IMR-90 (cell line): ENCODE results near the gene SLC1A5. TPM values are rescaled to one million over a fixed set of nuclear protein-coding genes. Genes with fewer than 3 reads are reported as not detected.

Experiments used
- ATAC-seq: fragments of 200-7000 bp; cut with Tn5 transposase; 2 replicates; pipeline ENCODE4 v1.9.1; 2020; ENCODE audit warnings: low read depth, mild to moderate bottlenecking, moderate library complexity
- BruUV-seq: library from RNA; stranded (reverse); fragments of 400-500 nt; replicated peaks from 2 replicates; lab custom pipeline; 2021; lab: Mats Ljungman, UMichigan
- CTCF ChIA-PET: fragments of 300-600 bp; formaldehyde crosslinking; extraction: SDS; loops from one replicate; lab custom pipeline; 2021; ENCODE audit warnings: antibody characterized with exemption; lab: Yijun Ruan, JAX
- POLR2A ChIA-PET: fragments of 300-600 bp; sonication (Branson Sonifier 250); formaldehyde crosslinking; loops from one replicate; lab custom pipeline; 2022; ENCODE audit warnings: antibody characterized with exemption; ENCODE audit not compliant: unreplicated experiment; lab: Charles Lee
- DNase-seq: peaks from one replicate; pipeline ENCODE4 v3.0.0; 2013
- H2AFZ ChIP-seq: replicated peaks from 2 replicates; pipeline ENCODE3; 2013; ENCODE audit warnings: low read length, mild to moderate bottlenecking; ENCODE audit not compliant: poor library complexity
- H2AK5ac ChIP-seq: 2 replicates; pipeline ENCODE4 v1.6.1; 2013; ENCODE audit warnings: low read depth, low read length, inconsistent platforms
- H2AK9ac ChIP-seq: replicated peaks from 2 replicates; pipeline ENCODE3; 2013; ENCODE audit warnings: mild to moderate bottlenecking, low read depth, low read length, moderate library complexity; ENCODE audit not compliant: poor library complexity
- H2BK120ac ChIP-seq: 2 replicates; pipeline ENCODE4 v1.6.1; 2013; ENCODE audit warnings: low read depth, low read length, inconsistent platforms
- H2BK15ac ChIP-seq: 3 replicates; pipeline ENCODE4 v1.6.1; 2013; ENCODE audit warnings: low read depth, low read length, inconsistent platforms
- H2BK20ac ChIP-seq: 2 replicates; pipeline ENCODE4 v1.6.1; 2013; ENCODE audit warnings: low read depth, mild to moderate bottlenecking, inconsistent platforms, low read length, moderate library complexity
- H2BK5ac ChIP-seq: 2 replicates; pipeline ENCODE4 v1.6.1; 2013; ENCODE audit warnings: mild to moderate bottlenecking, low read depth, low read length, inconsistent platforms; ENCODE audit not compliant: poor library complexity, severe bottlenecking
- H3K14ac ChIP-seq: replicated peaks from 2 replicates; pipeline ENCODE4 v1.6.1; 2013; ENCODE audit warnings: low read depth, low read length, inconsistent platforms
- H3K18ac ChIP-seq: 2 replicates; pipeline ENCODE4 v1.6.1; 2013; ENCODE audit warnings: low read depth, low read length, control low read depth
- H3K23ac ChIP-seq: 2 replicates; pipeline ENCODE4 v1.6.1; 2013; ENCODE audit warnings: low read depth, low read length, inconsistent platforms
- H3K27ac ChIP-seq: 2 replicates; pipeline ENCODE4 v1.5.1; 2013; ENCODE audit warnings: mild to moderate bottlenecking, control low read depth, low read length; ENCODE audit not compliant: insufficient read depth
- H3K27me3 ChIP-seq: 2 replicates; pipeline ENCODE4 v1.6.1; 2013; ENCODE audit warnings: low read length; ENCODE audit not compliant: control insufficient read depth, insufficient read depth
- H3K36me3 ChIP-seq: 2 replicates; pipeline ENCODE4 v1.6.1; 2013; ENCODE audit warnings: low read length, mixed read lengths; ENCODE audit not compliant: control insufficient read depth, insufficient read depth
- H3K4ac ChIP-seq: 2 replicates; pipeline ENCODE4 v1.6.1; 2013; ENCODE audit warnings: low read depth, low read length, inconsistent platforms
- H3K4me1 ChIP-seq: 2 replicates; pipeline ENCODE4 v1.6.1; 2013; ENCODE audit warnings: low read length, mixed read lengths; ENCODE audit not compliant: control insufficient read depth, insufficient read depth
- H3K4me2 ChIP-seq: 2 replicates; pipeline ENCODE4 v1.6.1; 2013; ENCODE audit warnings: low read depth, mild to moderate bottlenecking, control low read depth, low read length, moderate library complexity
- H3K4me3 ChIP-seq: 2 replicates; pipeline ENCODE4 v1.5.1; 2013; ENCODE audit warnings: low read depth, mild to moderate bottlenecking, control low read depth, low read length, moderate library complexity; ENCODE audit not compliant: insufficient read depth
- H3K56ac ChIP-seq: 2 replicates; pipeline ENCODE4 v1.6.1; 2013; ENCODE audit warnings: low read length, inconsistent platforms; ENCODE audit not compliant: insufficient read depth; ENCODE audit errors: extremely low read depth
- H3K79me1 ChIP-seq, 2 experiments: 2 replicates each; pipeline ENCODE4 v1.6.1; 2013; ENCODE audit warnings: low read length in 2 of 2, inconsistent platforms in 1 of 2, low read depth in 1 of 2
- H3K9ac ChIP-seq: 2 replicates; pipeline ENCODE4 v1.6.1; 2013; ENCODE audit warnings: low read depth, low read length, control low read depth
- H3K9me1 ChIP-seq: 2 replicates; pipeline ENCODE4 v1.6.1; 2013; ENCODE audit warnings: low read length, inconsistent platforms; ENCODE audit not compliant: insufficient read depth
- H3K9me3 ChIP-seq: 2 replicates; pipeline ENCODE4 v1.6.1; 2013; ENCODE audit warnings: low read length; ENCODE audit not compliant: control insufficient read depth, insufficient read depth
- H4K20me1 ChIP-seq: 2 replicates; pipeline ENCODE4 v1.6.1; 2013; ENCODE audit warnings: low read length, inconsistent platforms; ENCODE audit not compliant: insufficient read depth
- H4K5ac ChIP-seq: 2 replicates; pipeline ENCODE4 v1.6.1; 2013; ENCODE audit warnings: mild to moderate bottlenecking, low read depth, low read length, control low read depth
- H4K8ac ChIP-seq, 2 experiments: 2 replicates each; pipeline ENCODE4 v1.6.1; 2013; ENCODE audit warnings: low read depth in 2 of 2, low read length in 2 of 2, control low read depth in 1 of 2, inconsistent platforms in 1 of 2
- H4K91ac ChIP-seq: 2 replicates; pipeline ENCODE4 v1.6.1; 2013; ENCODE audit warnings: low read depth, low read length, inconsistent platforms; ENCODE audit not compliant: insufficient read depth
- BHLHE40 ChIP-seq: fragments of 150-350 bp; IDR thresholded peaks from 2 replicates; pipeline ENCODE4 v1.6.1; 2016; ENCODE audit warnings: mild to moderate bottlenecking, low read depth, low read length
- CEBPB ChIP-seq: IDR thresholded peaks from 2 replicates; pipeline ENCODE4 v1.6.1; 2012; ENCODE audit warnings: low read depth, low read length, improper control_type of control experiment
- CHD1 ChIP-seq: IDR thresholded peaks from 2 replicates; pipeline ENCODE4 v1.6.1; 2012; ENCODE audit warnings: low read depth, low read length, improper control_type of control experiment
- FOS ChIP-seq: fragments of 150-350 bp; IDR thresholded peaks from 2 replicates; pipeline ENCODE4 v1.6.1; 2016; ENCODE audit warnings: low read depth, low read length
- MAFK ChIP-seq: IDR thresholded peaks from 2 replicates; pipeline ENCODE4 v1.6.1; 2012; ENCODE audit warnings: low read depth, low read length, improper control_type of control experiment
- MXI1 ChIP-seq: IDR thresholded peaks from 2 replicates; pipeline ENCODE4 v1.6.1; 2012; ENCODE audit warnings: low read depth, mild to moderate bottlenecking, low read length, moderate library complexity, borderline replicate concordance
- NFE2L2 ChIP-seq: fragments of 150-350 bp; IDR thresholded peaks from 2 replicates; pipeline ENCODE4 v1.6.1; 2016; ENCODE audit warnings: low read depth, mild to moderate bottlenecking, low read length
- POLR2A ChIP-seq: IDR thresholded peaks from 2 replicates; pipeline ENCODE4 v1.6.1; 2012; ENCODE audit warnings: mild to moderate bottlenecking, low read depth, low read length
- RAD21 ChIP-seq: IDR thresholded peaks from 2 replicates; pipeline ENCODE4 v1.6.1; 2012; ENCODE audit warnings: low read length, improper control_type of control experiment
- RCOR1 ChIP-seq: IDR thresholded peaks from 2 replicates; pipeline ENCODE4 v1.6.1; 2012; ENCODE audit warnings: mild to moderate bottlenecking, low read length, improper control_type of control experiment; ENCODE audit not compliant: insufficient replicate concordance
- RFX5 ChIP-seq: IDR thresholded peaks from 2 replicates; pipeline ENCODE4 v1.8.0; 2012; ENCODE audit warnings: low read depth, mild to moderate bottlenecking, low read length, moderate library complexity
- SMC3 ChIP-seq: fragments of 150-350 bp; IDR thresholded peaks from 2 replicates; pipeline ENCODE4 v1.6.1; 2016; ENCODE audit warnings: low read depth, mild to moderate bottlenecking, antibody characterized with exemption, low read length, moderate library complexity
- WGBS, 2 experiments: methylation state at CpG; one replicate each; pipeline versions ENCODE4 v1.1.5 to v1.1.7; 2013; ENCODE audit warnings: missing lambda C conversion rate in 2 of 2; ENCODE audit not compliant: insufficient read length in 1 of 2; ENCODE audit errors: extremely low coverage in 2 of 2; 5-methylcytosine and 5-hydroxymethylcytosine counted together
- dilution Hi-C: fragments of 300-500 bp; cut with HindIII; formaldehyde crosslinking; loops from one replicate; pipeline ENCODE4 v1.14.3; 2018; ENCODE audit warnings: low sequenced_read_pairs; ENCODE audit not compliant: unreplicated experiment
- in situ Hi-C: fragments of 300-500 bp; cut with MboI; formaldehyde crosslinking; loops from 3 replicates; pipeline ENCODE4 v1.14.3; 2019; ENCODE audit warnings: low sequenced_read_pairs, inconsistent platforms, mixed read lengths
- intact Hi-C: fragments of 100-400 bp; cut with micrococcal nuclease; formaldehyde crosslinking; loops from 2 replicates; pipeline ENCODE4 v1.10.0; 2022
- polyA plus RNA-seq, 3 experiments: library from polyadenylated mRNA; depleted of rRNA; stranded (reverse); fragments of >200 nt; gene quantifications; 2 replicates each; pipeline ENCODE4 v1.2.3, GENCODE V29; 2012; ENCODE audit warnings: low replicate concordance in 1 of 3
- total RNA-seq: library from RNA; depleted of rRNA; stranded (reverse); fragments of >200 nt; gene quantifications from 2 replicates; pipeline ENCODE4 v1.2.3, GENCODE V29; 2012
- TF ChIP-seq, protein P1 (sequence below): fragments of 150-350 bp; IDR thresholded peaks from 2 replicates; pipeline ENCODE4 v1.6.1; 2017; ENCODE audit warnings: mild to moderate bottlenecking, antibody characterized with exemption, low read length, low read depth
- TF ChIP-seq, protein P2 (sequence below): fragments of 150-350 bp; IDR thresholded peaks from 2 replicates; pipeline ENCODE4 v1.6.1; 2016; ENCODE audit warnings: low read depth, mild to moderate bottlenecking, low read length, moderate library complexity, borderline replicate concordance
- TF ChIP-seq, protein P3 (sequence below): conservative IDR thresholded peaks from 2 replicates; pipeline ENCODE4 v1.5.1; 2012; ENCODE audit warnings: mild to moderate bottlenecking, low read depth, low read length, improper control_type of control experiment

SLC1A5 gene
- total and polyA plus RNA-seq, 2 of the 4 experiments (the other 2 are of a cell fraction) = 142 to 171 TPM

DNA sequence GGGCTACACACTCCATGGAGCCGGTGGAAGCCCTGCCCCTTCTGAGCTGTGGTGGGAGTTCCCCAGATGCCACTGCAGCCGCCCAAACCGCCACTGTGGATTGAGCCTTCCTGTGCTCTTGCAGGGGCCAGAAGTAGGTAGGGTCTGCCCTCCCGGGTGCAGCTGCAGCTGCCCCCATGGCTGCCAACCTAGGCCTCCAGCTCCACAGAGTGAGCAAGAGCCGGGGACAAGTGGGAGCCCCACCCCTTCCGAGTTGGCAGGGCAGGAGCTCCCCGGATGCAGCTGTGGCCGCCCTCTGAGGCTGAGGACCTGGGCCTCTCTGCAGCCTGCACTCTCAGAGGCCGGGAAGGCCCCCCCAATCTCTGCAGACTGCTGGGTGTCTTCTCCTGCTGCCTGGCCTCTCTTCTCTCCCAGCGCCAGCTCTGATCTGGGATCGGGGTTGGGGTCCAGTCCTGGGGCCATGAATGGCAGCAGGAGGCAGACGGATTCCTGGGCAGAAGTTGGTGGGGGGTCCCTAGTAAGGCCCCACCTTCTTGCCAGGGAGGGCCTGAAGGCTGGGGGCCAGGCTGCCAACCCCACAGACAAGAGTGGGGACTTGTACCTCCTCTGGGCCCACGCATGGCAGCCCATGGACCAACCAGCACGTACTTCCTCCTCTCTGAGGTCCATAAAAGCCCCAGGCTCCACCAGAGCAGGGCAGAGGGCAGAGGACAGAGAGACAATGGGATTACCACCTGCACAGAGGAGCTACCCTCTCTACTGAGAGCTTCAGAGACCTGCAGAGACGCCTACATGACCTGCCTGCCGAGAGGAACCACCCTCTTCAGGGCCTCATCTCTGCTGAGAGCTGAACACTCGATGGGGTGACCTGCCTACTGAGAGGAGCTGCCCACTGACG, 33.4 kb upstream of the SLC1A5 start:
- Histone ChIP-seq H2BK20ac (no peak overlapping the region), H3K4me2 (no peak overlapping the region), H3K4me3 (no peak overlapping the region), H4K5ac (no peak overlapping the region), H2BK5ac (no peak overlapping the region), H3K23ac (no peak overlapping the region), H3K36me3 (no peaks in the 10 kb centered on the region), H3K9ac (no peak overlapping the region), H3K27me3 (no peaks in the 10 kb centered on the region), H3K27ac (no peak overlapping the region), H3K4me1 (no peaks in the 10 kb centered on the region), H3K79me1 (no peaks in the 10 kb centered on the region), H3K4ac (no peak overlapping the region), H3K9me3 (no peaks in the 10 kb centered on the region), H4K91ac (no peak overlapping the region), H4K8ac (no peak overlapping the region), H2AK9ac (no peak overlapping the region), H2AFZ (peak overlapping the region; percentile 21), H3K14ac (no peak overlapping the region), H2BK120ac (no peak overlapping the region), H4K20me1 (no peaks in the 10 kb centered on the region), H3K56ac (no peak overlapping the region), H3K18ac (no peak overlapping the region), H3K9me1 (no peaks in the 10 kb centered on the region), H2BK15ac (no peak overlapping the region; the same call in 2 of the 3 replicates), H2AK5ac (no peak overlapping the region; the same call in 1 of the 2 replicates)
- BruUV-seq = no TSS peak
- TF ChIP-seq CEBPB (no peak), NFE2L2 (no peak), MXI1 (no peak), RFX5 (no peak), BHLHE40 (no peak), SMC3 (no peak), RCOR1 (no peak), FOS (no peak), MAFK (no peak), POLR2A (no peak), CHD1 (no peak), RAD21 (no peak)
- TF ChIP-seq, protein P1, sequence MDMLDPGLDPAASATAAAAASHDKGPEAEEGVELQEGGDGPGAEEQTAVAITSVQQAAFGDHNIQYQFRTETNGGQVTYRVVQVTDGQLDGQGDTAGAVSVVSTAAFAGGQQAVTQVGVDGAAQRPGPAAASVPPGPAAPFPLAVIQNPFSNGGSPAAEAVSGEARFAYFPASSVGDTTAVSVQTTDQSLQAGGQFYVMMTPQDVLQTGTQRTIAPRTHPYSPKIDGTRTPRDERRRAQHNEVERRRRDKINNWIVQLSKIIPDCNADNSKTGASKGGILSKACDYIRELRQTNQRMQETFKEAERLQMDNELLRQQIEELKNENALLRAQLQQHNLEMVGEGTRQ = no peak
- TF ChIP-seq, protein P2, sequence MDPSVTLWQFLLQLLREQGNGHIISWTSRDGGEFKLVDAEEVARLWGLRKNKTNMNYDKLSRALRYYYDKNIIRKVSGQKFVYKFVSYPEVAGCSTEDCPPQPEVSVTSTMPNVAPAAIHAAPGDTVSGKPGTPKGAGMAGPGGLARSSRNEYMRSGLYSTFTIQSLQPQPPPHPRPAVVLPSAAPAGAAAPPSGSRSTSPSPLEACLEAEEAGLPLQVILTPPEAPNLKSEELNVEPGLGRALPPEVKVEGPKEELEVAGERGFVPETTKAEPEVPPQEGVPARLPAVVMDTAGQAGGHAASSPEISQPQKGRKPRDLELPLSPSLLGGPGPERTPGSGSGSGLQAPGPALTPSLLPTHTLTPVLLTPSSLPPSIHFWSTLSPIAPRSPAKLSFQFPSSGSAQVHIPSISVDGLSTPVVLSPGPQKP = no peak
- TF ChIP-seq, protein P3, sequence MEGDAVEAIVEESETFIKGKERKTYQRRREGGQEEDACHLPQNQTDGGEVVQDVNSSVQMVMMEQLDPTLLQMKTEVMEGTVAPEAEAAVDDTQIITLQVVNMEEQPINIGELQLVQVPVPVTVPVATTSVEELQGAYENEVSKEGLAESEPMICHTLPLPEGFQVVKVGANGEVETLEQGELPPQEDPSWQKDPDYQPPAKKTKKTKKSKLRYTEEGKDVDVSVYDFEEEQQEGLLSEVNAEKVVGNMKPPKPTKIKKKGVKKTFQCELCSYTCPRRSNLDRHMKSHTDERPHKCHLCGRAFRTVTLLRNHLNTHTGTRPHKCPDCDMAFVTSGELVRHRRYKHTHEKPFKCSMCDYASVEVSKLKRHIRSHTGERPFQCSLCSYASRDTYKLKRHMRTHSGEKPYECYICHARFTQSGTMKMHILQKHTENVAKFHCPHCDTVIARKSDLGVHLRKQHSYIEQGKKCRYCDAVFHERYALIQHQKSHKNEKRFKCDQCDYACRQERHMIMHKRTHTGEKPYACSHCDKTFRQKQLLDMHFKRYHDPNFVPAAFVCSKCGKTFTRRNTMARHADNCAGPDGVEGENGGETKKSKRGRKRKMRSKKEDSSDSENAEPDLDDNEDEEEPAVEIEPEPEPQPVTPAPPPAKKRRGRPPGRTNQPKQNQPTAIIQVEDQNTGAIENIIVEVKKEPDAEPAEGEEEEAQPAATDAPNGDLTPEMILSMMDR = no peak
- POLR2A ChIA-PET = no interaction called here
- whole genome bisulfite sequencing, 2 experiments = 76% methylated on average over 5 of the region's 18 CpGs; no CpG with 5 or more reads in 1 of the 2 experiments
- dilution Hi-C loops = no loop called here
- intact Hi-C loops = no loop called here
- in situ Hi-C loops = no loop called here
- ATAC-seq (no peak), DNase-seq (no peak)
- CTCF ChIA-PET = no interaction called here
